ENCODE data around the gene GSTM1. TPM values are rescaled to one million over a fixed set of nuclear protein-coding genes. Genes with fewer than 3 reads are reported as not detected.

GSTM1 gene
- total and polyA plus RNA-seq, 10 of the 15 experiments (the other 5 are each of a cell fraction or from before 2014, with no cell fraction given): 16.0 to 75.6 (median 46.4) TPM

GRCh38 chr1:109652402-109652801 is 35.2 kb upstream of the GSTM1 start (continued):
- TF ChIP-seq YY1 (IDR thresholded peaks at IDR 0.05; ENCODE audit: low read depth, low read length) (no peak), SIN3A (IDR thresholded peaks at IDR 0.05; ENCODE audit: low read depth, low read length) (no peak), POLR2A (IDR thresholded peaks at IDR 0.05; ENCODE audit: low read depth, low read length) (no peak)

GRCh38 chr1:109653306-109653705 is 34.3 kb upstream of the GSTM1 start:
- no peak for FAIRE-seq
- intact Hi-C loops (cut with micrococcal nuclease; ENCODE audit: unreplicated experiment): no loop called here
- no peaks in the 10 kb centered on the region for H3K27me3 ChIP-seq (replicated peaks in 1 of 2; ENCODE audit: control insufficient read depth in 2 of 2, insufficient read depth in 2 of 2, low read length in 1 of 2)
- ChIA-PET CTCF (interaction anchor here (1.0 to 10.8 kb wide), 6 partner anchors 14 to 331 kb away, joined by 4 to 299 read pairs (median 40); partner anchors contain the start of gene AHCYL1), SMC1A (ENCODE audit: uncharacterized antibody, unreplicated experiment) (interaction anchor here (0.8 to 5.6 kb wide), 7 partner anchors 10 to 332 kb away, joined by 3 to 63 read pairs (median 12); partner anchors contain the start of gene AHCYL1), POLR2A (interaction anchor here (0.9 kb wide), 1 partner anchor 105 kb away, joined by 3 read pairs; the partner anchor contains the start of gene GNAI3), RAD21 (ENCODE audit: unreplicated experiment) (interaction anchor here (0.6 to 4.9 kb wide), 6 partner anchors 13 to 331 kb away, joined by 3 to 48 read pairs (median 9); partner anchors contain the start of genes AHCYL1, GSTM1 and GSTM2)
- no peaks in the 10 kb centered on the region for H3K9me3 ChIP-seq (replicated peaks; ENCODE audit: control insufficient read depth, insufficient read depth, low read length)
- no peak for TF ChIP-seq TARDBP (IDR thresholded peaks at IDR 0.05; ENCODE audit: borderline replicate concordance)
- TF ChIP-seq EP300 (IDR thresholded peaks at IDR 0.05; ENCODE audit: borderline replicate concordance in 1 of 2, control insufficient read depth in 1 of 2, low read depth in 2 of 2, low read length in 2 of 2): no peak
- TF ChIP-seq EED (IDR thresholded peaks at IDR 0.05; ENCODE audit: low read depth): no peak
- TF ChIP-seq RUNX3 (IDR thresholded peaks at IDR 0.05; ENCODE audit: low read length): no peak
- no peaks in the 10 kb centered on the region for H3K36me3 ChIP-seq (ENCODE audit: control insufficient read depth in 2 of 2, insufficient read depth in 2 of 2, low read length in 1 of 2)
- no peak overlapping the region for H3K4me2 ChIP-seq (ENCODE audit: control insufficient read depth, insufficient read depth)
- no TSS peak for BruUV-seq (replicated peaks)
- no peak overlapping the region for H3K4me3 ChIP-seq
- DNase-seq (ENCODE audit: low read depth, low spot score): no peak
- H3K79me2 ChIP-seq (ENCODE audit: control insufficient read depth, insufficient read depth, low read length): no peaks in the 10 kb centered on the region; the same call in 1 of the 2 replicates
- in situ Hi-C loops (cut with MboI): no loop called here
- no peak overlapping the region for H3K27ac ChIP-seq (ENCODE audit: control insufficient read depth, insufficient read depth)
- H3K4me1 ChIP-seq (ENCODE audit: control insufficient read depth, insufficient read depth, low read length): 0 out of 2 replicates have a peak, but pooled peaks cover 4% of the 10 kb centered on the region
- no peaks in the 10 kb centered on the region for H4K20me1 ChIP-seq (ENCODE audit: control insufficient read depth, insufficient read depth)
- ATAC-seq: no peak
- no peak overlapping the region for H2AFZ ChIP-seq (ENCODE audit: control insufficient read depth, low read depth, low read length)
- no peak overlapping the region for H3K9ac ChIP-seq (ENCODE audit: control insufficient read depth, insufficient read depth, low read length)
- WGBS (ENCODE audit: insufficient coverage, insufficient replicate concordance, low lambda C conversion rate, missing lambda C conversion rate): 25% methylated on average over 2 of the region's 2 CpGs

Data from GM12878 (cell line).